Melanocyte of skin (primary cell): Measurements from ENCODE around the gene PEX5. TPM values are rescaled to one million over a fixed set of nuclear protein-coding genes. Genes with fewer than 3 reads are reported as not detected.

ENCODE experiments used
- total RNA-seq, 2 donors: library from RNA; depleted of rRNA; stranded (reverse); fragments of >200 nt; gene quantifications; 2 replicates each; pipeline ENCODE4 v1.2.3, GENCODE V29; 2012

PEX5 gene
- total RNA-seq, result 10 to 100 TPM; 22.0 to 34.8 TPM

GRCh38 chr12:7189398-7190267 lies at the start of gene PEX5:
Gene PEX5 (plus strand): TSS chr12:7189686. CDS start chr12:7190378, 692 bp downstream.

Other genes starting within 250 kb of the PEX5 start
- gene RNU7-1, start 245.9 kb upstream of the PEX5 start, total RNA-seq, result not detected
- 10 to 100 TPM; 49.9 to 66.3 TPM for gene C12orf57, start 245.7 kb upstream of the PEX5 start, total RNA-seq
- under 1 TPM in 1 of 2 donors, not detected in 1; 0.33 TPM for gene PTPN6, start 238.3 kb upstream of the PEX5 start, total RNA-seq
- gene PHB2, start 219.0 kb upstream of the PEX5 start, total RNA-seq, result 100 to 1,000 TPM; 172 to 255 TPM
- gene EMG1, start 218.8 kb upstream of the PEX5 start, total RNA-seq, result 10 to 100 TPM; 31.0 to 59.6 TPM
- gene LPCAT3, start 171.2 kb upstream of the PEX5 start, total RNA-seq, result 10 to 100 TPM; 18.0 to 20.6 TPM
- gene C1S, start 129.0 kb upstream of the PEX5 start, total RNA-seq, result 100 to 1,000 TPM in 1 of 2 donors, 10 to 100 TPM in 1; 22.0 to 231 TPM
- 100 to 1,000 TPM in 1 of 2 donors, 10 to 100 TPM in 1; 16.3 to 149 TPM for gene C1R, start 97.2 kb upstream of the PEX5 start, total RNA-seq
- gene C1RL, start 80.5 kb upstream of the PEX5 start, total RNA-seq, result 10 to 100 TPM; 18.0 to 21.0 TPM
- gene RBP5, start 60.8 kb upstream of the PEX5 start, total RNA-seq, result not detected
- gene CLSTN3, start 59.3 kb upstream of the PEX5 start, total RNA-seq, result 1 to 10 TPM; 2.7 to 9.3 TPM
- gene ACSM4, start 114.4 kb downstream of the PEX5 start, total RNA-seq, result not detected